Measurements from ENCODE around the gene GLCCI1.

Gene GLCCI1

GRCh38 chr7:8134089-8134733 is 165.6 kb downstream of the GLCCI1 start:
- no peak for DNase-seq

- no peak for DNase-seq
These were observed 166.8 kb downstream of the GLCCI1 start for GRCh38 chr7:8135417-8135816.

- DNase-seq: no peak
These were observed 167.6 kb downstream of the GLCCI1 start for GRCh38 chr7:8136051-8136730.
